ENCODE measurements around the gene TNFRSF14. TPM values are rescaled to one million over a fixed set of nuclear protein-coding genes. Genes with fewer than 3 reads are reported as not detected.
"Not testable (repeated sequence)": the region's sequence is repeated elsewhere in the genome, so short reads cannot be mapped to it uniquely, and the experiment has no call there.

TNFRSF14 gene
- polyA plus RNA-seq, 1 donor from 2014 or later, result 63.3 TPM

GRCh38 chr1:2573250-2573920 lies 17.2 kb downstream of the TNFRSF14 start:
- Mint-ChIP-seq H3K27me3 (no peaks in the 10 kb centered on the region), H3K36me3 (peaks cover 1% of the 10 kb centered on the region), H3K4me3 (peak overlapping the region in 3 of 4 donors; percentile 19 to 67 (median 54)), H3K27ac (peak overlapping the region in 1 of 3 donors; percentile 99), H3K9me3 (peaks cover 5 to 9% (median 6%) of the 10 kb centered on the region in 3 donors), H3K4me1 (peaks cover 21 to 27% (median 23%) of the 10 kb centered on the region in 3 donors)

- Mint-ChIP-seq H3K27ac (peak overlapping the region; percentile 2 to 99 (median 46)), H3K4me1 (peaks cover 28 to 34% (median 29%) of the 10 kb centered on the region in 3 donors), H3K36me3 (peaks cover 1% of the 10 kb centered on the region), H3K27me3 (no peaks in the 10 kb centered on the region), H3K9me3 (peaks cover 5 to 9% (median 6%) of the 10 kb centered on the region in 3 donors), H3K4me3 (peak overlapping the region in 2 of 4 donors; percentile 8)
Observed at GRCh38 chr1:2574350-2574749, 18.2 kb downstream of the TNFRSF14 start.

DNA sequence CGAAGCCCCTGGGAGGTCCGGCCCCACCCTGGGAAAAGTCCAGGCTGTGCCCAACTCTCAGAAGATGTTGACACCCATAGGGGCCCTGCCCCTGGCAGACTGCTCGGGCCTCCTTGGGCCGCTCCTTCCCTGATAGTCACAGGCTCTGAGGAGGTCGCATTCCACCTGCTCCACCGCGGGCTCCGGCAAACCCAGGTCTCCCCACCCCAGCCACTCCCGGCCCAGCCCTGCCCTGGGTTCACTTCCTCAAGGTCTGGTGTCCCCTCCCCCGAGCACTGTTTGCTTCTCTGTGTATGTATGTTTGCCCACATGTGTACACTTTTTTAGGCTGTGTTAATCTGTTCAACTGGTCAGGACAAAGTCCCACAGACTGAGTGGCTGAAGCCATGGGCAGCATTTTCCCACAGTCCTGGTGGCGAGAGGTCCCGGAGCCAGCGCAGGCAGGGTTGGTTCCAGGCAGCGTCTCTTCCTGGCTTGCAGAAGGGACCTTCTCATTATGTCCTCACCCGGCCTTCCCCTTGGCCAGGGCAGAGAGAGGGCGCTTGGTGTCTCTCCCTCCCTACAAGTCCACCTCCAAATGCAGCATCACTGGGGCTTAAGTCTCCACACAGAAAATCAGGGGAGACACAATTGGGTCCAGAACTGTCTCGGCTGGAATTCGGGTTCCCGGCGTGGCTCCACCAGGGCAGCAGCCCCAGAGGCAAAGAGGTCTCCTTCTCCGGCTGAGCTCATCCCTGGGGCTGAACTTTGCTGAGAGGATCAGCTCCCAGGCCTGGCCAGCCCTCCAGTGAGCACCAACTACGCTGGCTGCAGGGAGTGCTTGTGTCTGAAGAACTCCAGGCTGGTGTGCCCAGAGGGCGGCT lies 19.9 kb downstream of the TNFRSF14 start:
- peak overlapping the region; percentile 90 to 95 (median 94) for H3K4me3 Mint-ChIP-seq
- H3K27ac Mint-ChIP-seq, result peak overlapping the region; percentile 98 to 99 (median 99)
- peaks cover 29 to 45% (median 41%) of the 10 kb centered on the region in 3 donors for H3K4me1 Mint-ChIP-seq
- H3K27me3 Mint-ChIP-seq, result no peaks in the 10 kb centered on the region
- peaks cover 1% of the 10 kb centered on the region for H3K36me3 Mint-ChIP-seq
- H3K9me3 Mint-ChIP-seq, result peaks cover 5 to 9% (median 6%) of the 10 kb centered on the region in 3 donors

DNA sequence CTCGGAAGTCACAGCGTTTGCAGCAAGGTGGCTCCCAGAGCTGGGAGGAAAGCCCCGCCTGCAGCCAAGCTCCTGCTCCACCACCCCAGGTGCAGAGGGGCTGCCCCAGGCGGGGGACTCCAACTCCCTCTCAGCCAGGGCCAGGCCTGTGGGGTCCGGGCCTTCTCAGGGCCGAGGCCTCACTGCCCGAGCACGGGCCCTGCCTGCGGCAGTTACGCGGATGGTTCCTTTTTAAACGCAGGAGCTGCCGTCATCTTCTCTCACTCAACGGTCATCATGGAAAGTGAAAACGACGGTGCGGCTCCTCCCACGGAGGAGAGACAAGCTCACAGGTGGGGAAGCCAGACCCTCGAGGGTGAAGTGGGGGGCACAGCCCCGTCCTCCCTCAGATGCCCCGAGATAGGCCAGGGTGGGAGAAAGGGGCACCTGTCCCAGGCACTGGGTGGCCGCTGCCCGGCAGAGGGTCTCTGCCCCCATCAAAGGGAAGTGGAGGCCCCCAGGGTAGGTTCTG lies 21.4 kb downstream of the TNFRSF14 start:
- not testable (repeated sequence) for H3K27me3 Mint-ChIP-seq
- peaks cover 4 to 12% (median 5%) of the 10 kb centered on the region in 3 donors for H3K9me3 Mint-ChIP-seq
- peak overlapping the region; percentile 98 to 99 (median 99) for H3K27ac Mint-ChIP-seq
- peaks cover 40 to 55% (median 50%) of the 10 kb centered on the region in 3 donors for H3K4me1 Mint-ChIP-seq
- H3K36me3 Mint-ChIP-seq, result peaks cover 11% of the 10 kb centered on the region
- peak overlapping the region; percentile 90 to 95 (median 94) for H3K4me3 Mint-ChIP-seq

- Mint-ChIP-seq H3K27ac (peak overlapping the region; percentile 98 to 99 (median 99)), H3K27me3 (no peaks in the 10 kb centered on the region), H3K36me3 (peaks cover 11% of the 10 kb centered on the region), H3K9me3 (peaks cover 0 to 4% (median 2%) of the 10 kb centered on the region in 3 donors), H3K4me1 (peaks cover 38 to 49% (median 46%) of the 10 kb centered on the region in 3 donors), H3K4me3 (peak overlapping the region; percentile 90 to 95 (median 94))
Observed at GRCh38 chr1:2578758-2579118, 22.6 kb downstream of the TNFRSF14 start.

DNA sequence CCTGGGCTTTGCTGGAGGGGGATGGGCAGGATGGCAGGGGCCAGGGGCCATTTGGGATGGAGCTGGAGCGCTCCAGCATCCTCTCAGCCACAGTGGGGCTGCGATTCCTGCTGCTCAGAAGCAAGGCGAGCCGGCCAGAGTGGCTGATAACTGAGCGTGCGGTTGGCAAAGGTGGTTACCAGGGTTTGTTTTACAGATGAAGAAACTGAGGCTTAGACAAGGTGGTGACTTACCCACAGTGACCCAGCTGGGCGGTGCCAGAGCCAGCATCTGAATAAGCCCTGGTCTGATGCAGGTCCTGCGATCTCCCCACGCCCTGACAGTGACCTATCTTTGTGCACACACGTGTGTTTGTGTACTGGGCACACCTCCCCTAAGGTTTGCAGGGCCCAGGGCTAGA lies 24.5 kb downstream of the TNFRSF14 start:
- Mint-ChIP-seq H3K36me3 (peaks cover 11% of the 10 kb centered on the region), H3K27ac (peak overlapping the region; percentile 82 to 100 (median 93)), H3K27me3 (no peaks in the 10 kb centered on the region), H3K4me1 (peaks cover 48 to 54% (median 51%) of the 10 kb centered on the region in 3 donors), H3K9me3 (peaks cover 0 to 3% (median 0%) of the 10 kb centered on the region in 3 donors), H3K4me3 (peak overlapping the region in 3 of 4 donors; percentile 61 to 79 (median 65))

- Mint-ChIP-seq H3K4me3 (peak overlapping the region in 3 of 4 donors; percentile 38 to 89 (median 63)), H3K36me3 (peaks cover 9% of the 10 kb centered on the region), H3K27me3 (no peaks in the 10 kb centered on the region), H3K9me3 (peaks cover 0 to 3% (median 0%) of the 10 kb centered on the region in 3 donors), H3K27ac (peak overlapping the region; percentile 93 to 100 (median 93)), H3K4me1 (peaks cover 39 to 46% (median 41%) of the 10 kb centered on the region in 3 donors)
Observed at GRCh38 chr1:2582391-2582790, 26.2 kb downstream of the TNFRSF14 start.

- Mint-ChIP-seq H3K27me3 (no peaks in the 10 kb centered on the region), H3K36me3 (peaks cover 9% of the 10 kb centered on the region), H3K4me1 (peaks cover 37 to 46% (median 41%) of the 10 kb centered on the region in 3 donors), H3K9me3 (peaks cover 0 to 3% (median 0%) of the 10 kb centered on the region in 3 donors), H3K27ac (peak overlapping the region; percentile 93 to 100 (median 98)), H3K4me3 (peak overlapping the region; percentile 16 to 95 (median 66))
Observed at GRCh38 chr1:2583331-2583791, 27.2 kb downstream of the TNFRSF14 start.

DNA sequence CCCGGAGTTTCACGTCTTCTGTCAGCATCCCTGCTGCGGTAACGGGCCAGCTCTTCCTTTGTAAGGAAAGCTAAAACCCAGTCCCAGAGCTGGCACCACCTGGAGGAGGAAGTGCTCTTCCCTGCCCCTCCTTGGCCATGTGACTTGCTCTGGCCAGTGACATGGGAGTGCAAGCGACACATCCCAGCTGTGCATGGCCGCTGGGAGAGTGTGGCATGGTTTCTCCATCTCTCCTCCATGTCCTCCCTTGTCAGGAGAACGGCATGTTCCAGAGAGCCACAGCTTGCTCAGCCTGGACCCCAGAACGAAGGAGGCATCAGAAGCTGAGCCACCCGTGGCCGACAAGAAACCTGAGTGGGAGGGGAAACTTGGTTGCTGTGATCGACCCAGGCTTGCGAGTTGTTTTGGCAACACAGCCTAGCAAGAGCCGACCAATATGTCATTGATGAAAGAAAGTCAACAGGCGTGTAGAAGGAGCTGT lies 27.7 kb downstream of the TNFRSF14 start:
- peaks cover 0 to 3% (median 0%) of the 10 kb centered on the region in 3 donors for H3K9me3 Mint-ChIP-seq
- H3K4me1 Mint-ChIP-seq, result peaks cover 32 to 43% (median 36%) of the 10 kb centered on the region in 3 donors

GRCh38 chr1:2584686-2585317 lies 28.6 kb downstream of the TNFRSF14 start:
- Mint-ChIP-seq H3K9me3 (peaks cover 0 to 3% (median 0%) of the 10 kb centered on the region in 3 donors), H3K4me1 (peaks cover 26 to 36% (median 33%) of the 10 kb centered on the region in 3 donors), H3K36me3 (peaks cover 9% of the 10 kb centered on the region), H3K27ac (peak overlapping the region; percentile 93 to 100 (median 98)), H3K4me3 (peak overlapping the region; percentile 37 to 96 (median 93)), H3K27me3 (no peaks in the 10 kb centered on the region)

More for the DNA sequence above, 27.7 kb downstream of the TNFRSF14 start:
- Mint-ChIP-seq H3K36me3 (peaks cover 9% of the 10 kb centered on the region), H3K27me3 (no peaks in the 10 kb centered on the region), H3K4me3 (peak overlapping the region in 3 of 4 donors; percentile 91 to 96 (median 95)), H3K27ac (peak overlapping the region; percentile 93 to 100 (median 98))

DNA sequence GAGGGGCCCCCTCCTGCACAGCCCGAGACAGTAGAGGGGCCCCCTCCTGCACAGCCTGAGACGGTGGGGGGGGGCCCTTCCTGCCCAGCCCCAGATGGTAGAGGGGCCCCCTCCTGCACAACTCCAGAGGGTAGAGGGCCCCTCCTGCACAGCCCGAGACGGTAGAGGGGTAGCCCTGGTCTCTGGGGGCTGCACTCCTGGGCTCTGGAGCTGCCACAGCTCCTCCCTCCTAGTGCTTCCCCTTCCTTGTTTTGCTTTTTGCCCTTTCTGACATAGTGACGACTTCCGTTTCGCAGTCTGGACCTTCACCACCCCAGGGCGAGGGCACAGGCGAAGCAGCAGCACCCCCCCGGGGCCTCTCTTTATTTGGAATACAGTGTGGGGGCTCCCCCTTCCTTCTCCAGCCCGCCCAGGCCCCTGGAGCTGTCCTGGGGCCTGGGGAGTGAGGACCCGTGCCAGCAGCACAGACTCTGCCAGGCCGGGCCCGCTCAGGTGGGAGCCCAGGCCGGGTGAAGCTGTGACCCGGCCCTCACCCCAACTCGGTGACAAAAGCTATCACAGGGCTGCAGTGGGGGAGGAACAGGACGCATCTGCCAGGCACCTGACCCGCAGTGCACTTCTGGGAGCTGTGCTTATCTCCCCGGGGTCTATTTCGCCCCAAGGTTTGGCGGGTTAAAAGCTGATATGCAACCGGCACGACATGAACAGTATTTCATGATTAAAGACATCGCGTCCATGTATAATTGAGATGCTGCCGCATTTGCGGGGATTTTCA lies 29.3 kb downstream of the TNFRSF14 start:
- peak overlapping the region; percentile 93 to 100 (median 98) for H3K27ac Mint-ChIP-seq
- H3K36me3 Mint-ChIP-seq, result peaks cover 9% of the 10 kb centered on the region
- no peaks in the 10 kb centered on the region for H3K27me3 Mint-ChIP-seq
- H3K9me3 Mint-ChIP-seq, result peaks cover 0 to 3% (median 0%) of the 10 kb centered on the region in 3 donors
- H3K4me1 Mint-ChIP-seq, result peaks cover 22 to 33% (median 32%) of the 10 kb centered on the region in 3 donors
- H3K4me3 Mint-ChIP-seq, result peak overlapping the region; percentile 90 to 96 (median 93)

- Mint-ChIP-seq H3K27ac (peak within 1 kb of the TSS; percentile 93 to 100 (median 98)), H3K4me3 (peak within 1 kb of the TSS; percentile 91 to 97 (median 96)), H3K4me1 (peaks cover 18 to 31% (median 27%) of the 10 kb centered on the region in 3 donors), H3K36me3 (peaks cover 8% of the 10 kb centered on the region), H3K27me3 (no peaks in the 10 kb centered on the region), H3K9me3 (peaks cover 0 to 2% (median 0%) of the 10 kb centered on the region in 3 donors)
Observed at GRCh38 chr1:2586154-2587070, 30.2 kb downstream of the TNFRSF14 start, which contains the start of gene PRXL2B. Gene PRXL2B (plus strand): TSS chr1:2586777. CDS start chr1:2586886, 109 bp downstream.
